GM20431 (cell line): ENCODE measurements around the gene LCE5A.
"Not testable (repeated sequence)": the region's sequence is repeated elsewhere in the genome, so short reads cannot be mapped to it uniquely, and the experiment has no call there.

Source experiments
- in situ Hi-C: fragments of 300-500 bp; cut with MseI, MboI; formaldehyde crosslinking; loops from one replicate; pipeline ENCODE4 v1.15.0; 2020; ENCODE audit warnings: low sequenced_read_pairs; ENCODE audit not compliant: unreplicated experiment

Gene LCE5A

GRCh38 chr1:152510503-152510902 lies at the start of gene LCE5A:
Gene LCE5A, plus strand, starts transcription at chr1:152510803. Its CDS starts 732 bp downstream, at chr1:152511535.
- in situ Hi-C loops, result no loop called here

- in situ Hi-C loops, result loop anchor here (25.0 kb wide), 2 partner anchors 274 to 399 kb away; no protein-coding TSS in a partner anchor
Measured at GRCh38 chr1:152461544-152461943, 49.1 kb upstream of the LCE5A start.

- in situ Hi-C loops, result loop anchor here (25.0 kb wide), 2 partner anchors 275 to 400 kb away; no protein-coding TSS in a partner anchor
Measured at GRCh38 chr1:152462636-152463035, 48.0 kb upstream of the LCE5A start.

GRCh38 chr1:152466217-152466616 lies 44.4 kb upstream of the LCE5A start:
- in situ Hi-C loops, result loop anchor here (25.0 kb wide), 2 partner anchors 279 to 404 kb away; no protein-coding TSS in a partner anchor

GRCh38 chr1:152473887-152474537 lies 36.6 kb upstream of the LCE5A start:
- in situ Hi-C loops, result loop anchor here (25.0 kb wide), 2 partner anchors 287 to 412 kb away; no protein-coding TSS in a partner anchor

GRCh38 chr1:152479792-152480595 lies 30.6 kb upstream of the LCE5A start:
- in situ Hi-C loops, result no loop called here

- in situ Hi-C loops, result no loop called here
Measured at GRCh38 chr1:152481869-152482664, 28.5 kb upstream of the LCE5A start.

GRCh38 chr1:152486400-152487006 lies 24.1 kb upstream of the LCE5A start:
- in situ Hi-C loops, result no loop called here

GRCh38 chr1:152487871-152488270 lies 22.7 kb upstream of the LCE5A start:
- in situ Hi-C loops, result no loop called here

- in situ Hi-C loops, result not testable (repeated sequence)
Measured at GRCh38 chr1:152491537-152491936, 19.1 kb upstream of the LCE5A start.

GRCh38 chr1:152495066-152495675 lies 15.4 kb upstream of the LCE5A start:
- in situ Hi-C loops, result no loop called here

- in situ Hi-C loops, result no loop called here
Measured at GRCh38 chr1:152497273-152497672, 13.3 kb upstream of the LCE5A start.

- in situ Hi-C loops, result no loop called here
Measured at GRCh38 chr1:152501704-152502103, 8.9 kb upstream of the LCE5A start.

GRCh38 chr1:152502496-152503180 lies 8.0 kb upstream of the LCE5A start:
- in situ Hi-C loops, result no loop called here

GRCh38 chr1:152505083-152505482 lies 5.5 kb upstream of the LCE5A start:
- in situ Hi-C loops, result no loop called here

GRCh38 chr1:152506899-152507498 lies 3.6 kb upstream of the LCE5A start:
- in situ Hi-C loops, result no loop called here

GRCh38 chr1:152511596-152511995 lies 993 bp downstream of the LCE5A start:
- in situ Hi-C loops, result no loop called here

GRCh38 chr1:152513081-152513480 lies 2.5 kb downstream of the LCE5A start:
- in situ Hi-C loops, result no loop called here
